GM19043 (cell line): ENCODE data around the gene TP53.
"Not testable (repeated sequence)": the region's sequence is repeated elsewhere in the genome, so short reads cannot be mapped to it uniquely, and the experiment has no call there.

Experiments used
- ATAC-seq: cut with Tn5 transposase; IDR thresholded peaks from one replicate; pipeline ENCODE4 v1.9.1; 2021; ENCODE audit warnings: low read depth; ENCODE audit not compliant: unreplicated experiment

The TP53 gene

DNA sequence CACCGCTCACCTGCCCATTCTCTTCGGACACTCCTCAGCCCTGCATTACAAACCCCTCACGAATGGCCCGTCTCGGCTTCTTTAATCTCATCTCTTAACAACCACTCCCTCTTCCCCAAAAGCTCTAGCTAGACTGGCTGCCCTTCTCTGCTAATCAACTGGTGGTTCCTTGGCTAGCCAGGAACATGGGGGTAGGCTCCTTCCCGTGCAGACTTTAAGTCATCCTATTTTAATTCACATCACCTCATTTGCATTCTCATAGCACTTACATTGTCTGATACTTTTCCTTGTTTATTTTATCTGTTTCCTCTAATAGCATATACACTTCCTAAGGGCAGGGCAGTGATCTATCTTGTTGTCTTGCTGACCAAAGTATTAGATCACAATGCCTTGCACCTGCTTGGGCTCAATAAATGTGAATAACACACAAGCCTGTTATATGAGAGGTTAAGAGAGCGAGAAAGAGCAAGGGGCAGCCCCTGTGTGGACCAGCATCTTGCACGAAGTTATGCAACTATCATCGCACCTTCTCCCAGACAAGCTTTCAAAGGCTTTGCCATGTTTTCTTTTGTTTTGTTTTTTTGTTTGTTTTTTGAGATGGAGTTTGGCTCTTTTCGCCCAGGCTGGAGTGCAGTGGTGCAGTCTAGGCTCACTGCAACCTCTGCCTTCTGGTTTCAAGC is 9.8 kb downstream of the TP53 start:
- ATAC-seq: no peak

DNA sequence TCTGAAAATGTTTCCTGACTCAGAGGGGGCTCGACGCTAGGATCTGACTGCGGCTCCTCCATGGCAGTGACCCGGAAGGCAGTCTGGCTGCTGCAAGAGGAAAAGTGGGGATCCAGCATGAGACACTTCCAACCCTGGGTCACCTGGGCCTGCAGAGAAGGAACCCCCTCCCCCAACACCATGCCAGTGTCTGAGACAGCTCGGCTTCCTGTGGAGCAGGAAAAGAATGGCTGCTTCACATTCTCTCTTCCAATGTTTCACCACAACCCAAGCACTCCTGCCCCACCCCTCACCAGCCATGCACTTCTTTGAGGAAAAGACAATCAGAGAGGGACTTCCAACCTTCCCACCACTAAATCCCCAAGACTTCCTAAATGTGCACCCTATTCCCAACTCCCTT is 10.8 kb downstream of the TP53 start:
- ATAC-seq: no peak

DNA sequence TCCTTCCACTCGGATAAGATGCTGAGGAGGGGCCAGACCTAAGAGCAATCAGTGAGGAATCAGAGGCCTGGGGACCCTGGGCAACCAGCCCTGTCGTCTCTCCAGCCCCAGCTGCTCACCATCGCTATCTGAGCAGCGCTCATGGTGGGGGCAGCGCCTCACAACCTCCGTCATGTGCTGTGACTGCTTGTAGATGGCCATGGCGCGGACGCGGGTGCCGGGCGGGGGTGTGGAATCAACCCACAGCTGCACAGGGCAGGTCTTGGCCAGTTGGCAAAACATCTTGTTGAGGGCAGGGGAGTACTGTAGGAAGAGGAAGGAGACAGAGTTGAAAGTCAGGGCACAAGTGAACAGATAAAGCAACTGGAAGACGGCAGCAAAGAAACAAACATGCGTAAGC is 12.4 kb downstream of the TP53 start:
- ATAC-seq: no peak

DNA sequence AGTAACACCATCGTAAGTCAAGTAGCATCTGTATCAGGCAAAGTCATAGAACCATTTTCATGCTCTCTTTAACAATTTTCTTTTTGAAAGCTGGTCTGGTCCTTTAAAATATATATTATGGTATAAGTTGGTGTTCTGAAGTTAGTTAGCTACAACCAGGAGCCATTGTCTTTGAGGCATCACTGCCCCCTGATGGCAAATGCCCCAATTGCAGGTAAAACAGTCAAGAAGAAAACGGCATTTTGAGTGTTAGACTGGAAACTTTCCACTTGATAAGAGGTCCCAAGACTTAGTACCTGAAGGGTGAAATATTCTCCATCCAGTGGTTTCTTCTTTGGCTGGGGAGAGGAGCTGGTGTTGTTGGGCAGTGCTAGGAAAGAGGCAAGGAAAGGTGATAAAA is 14.1 kb downstream of the TP53 start:
- no peak for ATAC-seq

DNA sequence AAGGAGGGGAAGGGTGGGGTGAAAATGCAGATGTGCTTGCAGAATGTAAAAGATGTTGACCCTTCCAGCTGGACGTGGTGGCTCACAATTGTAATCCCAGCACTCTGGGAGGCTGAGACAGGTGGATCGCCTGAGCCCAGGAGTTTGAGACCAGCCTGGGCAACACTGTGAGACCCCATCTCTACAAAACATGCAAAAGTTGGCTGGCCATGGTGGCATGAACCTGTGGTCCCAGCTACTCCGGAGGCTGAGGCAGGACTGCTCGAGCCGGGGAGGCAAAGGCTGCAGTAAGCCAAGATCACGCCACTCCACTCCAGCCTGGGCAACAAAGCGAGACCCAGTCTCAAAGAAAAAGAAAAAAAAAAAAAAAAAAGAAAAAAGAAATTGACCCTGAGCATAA is 18.8 kb downstream of the TP53 start:
- ATAC-seq: no peak

DNA sequence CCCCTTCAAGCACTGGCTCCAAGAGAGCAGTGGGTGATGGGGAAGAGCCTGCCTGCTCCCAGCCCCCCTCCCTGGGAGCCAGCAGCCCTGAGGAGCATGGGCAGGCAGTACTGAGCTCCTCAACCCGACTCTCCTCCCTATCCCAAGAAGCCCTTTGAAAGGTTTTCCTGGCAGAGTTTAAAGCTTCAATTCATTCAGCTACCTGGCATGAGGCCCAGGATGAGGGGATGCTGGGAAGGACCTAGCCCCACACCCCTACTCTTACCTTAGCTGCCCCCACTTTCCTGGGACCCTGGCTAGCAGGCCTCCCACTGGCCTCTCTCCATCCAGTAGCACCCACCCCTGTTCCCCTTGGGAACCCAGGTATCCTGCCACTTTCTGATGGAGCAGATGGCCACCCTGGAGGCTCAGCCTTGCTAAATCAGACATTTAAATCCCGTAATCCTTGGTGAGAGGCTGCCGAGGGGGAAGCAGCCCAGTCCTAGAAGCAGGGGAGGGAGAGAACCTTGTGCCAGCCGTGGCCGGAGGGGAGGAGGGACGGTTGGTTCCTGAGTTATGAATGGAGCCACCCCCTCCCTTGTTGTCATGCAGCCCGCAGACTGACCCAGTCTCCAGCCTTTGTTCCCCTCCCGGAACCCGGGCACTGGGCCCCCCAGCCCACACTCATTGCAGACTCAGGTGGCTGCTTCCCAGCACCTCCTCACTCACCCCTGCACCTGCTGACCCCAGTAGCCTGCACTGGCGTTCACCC is 19.5 kb downstream of the TP53 start:
- ATAC-seq: no peak

DNA sequence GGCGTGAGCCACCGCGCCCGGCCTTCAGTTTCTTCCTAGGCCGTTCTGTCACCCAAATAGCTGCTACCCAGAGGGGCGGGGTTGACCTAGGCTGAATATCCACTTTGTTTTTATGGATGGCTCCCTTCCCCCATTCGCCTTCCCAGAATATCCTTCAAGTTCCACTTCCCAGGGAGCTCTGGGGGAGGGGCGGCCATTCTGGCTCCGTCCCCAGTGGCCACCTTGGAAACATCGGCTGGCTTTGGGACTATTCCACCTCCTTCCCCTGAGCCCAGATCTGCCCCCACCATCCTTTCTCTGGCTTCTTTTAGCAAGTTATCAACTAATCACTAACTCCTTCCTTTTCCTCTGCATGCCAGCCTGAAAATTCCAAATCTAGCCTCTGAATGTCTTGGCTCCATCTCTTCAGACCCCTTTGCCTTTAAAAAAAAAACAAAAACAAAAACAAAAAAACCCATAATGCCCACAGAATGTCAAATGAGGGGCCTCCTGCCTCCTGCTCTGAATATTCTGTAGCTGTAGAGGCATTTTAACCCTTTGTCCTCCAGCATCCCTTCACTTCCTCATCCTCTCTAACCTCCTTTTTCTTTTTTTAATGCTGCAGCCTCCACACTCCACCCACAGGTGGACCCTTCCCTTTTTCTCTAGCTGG is 30.2 kb downstream of the TP53 start:
- no peak for ATAC-seq

DNA sequence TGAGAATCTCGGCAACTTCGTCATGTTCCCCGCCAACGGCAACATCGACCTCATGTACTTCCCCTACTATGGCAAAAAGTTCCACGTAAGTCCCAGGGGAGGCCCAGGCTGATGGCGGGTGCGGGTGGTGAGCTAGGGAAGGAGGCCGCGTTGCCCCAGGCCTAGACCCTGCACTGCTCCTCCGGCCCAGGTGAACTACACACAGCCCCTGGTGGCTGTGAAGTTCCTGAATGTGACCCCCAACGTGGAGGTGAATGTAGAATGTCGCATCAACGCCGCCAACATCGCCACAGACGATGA is 31.8 kb downstream of the TP53 start:
- ATAC-seq: no peak

DNA sequence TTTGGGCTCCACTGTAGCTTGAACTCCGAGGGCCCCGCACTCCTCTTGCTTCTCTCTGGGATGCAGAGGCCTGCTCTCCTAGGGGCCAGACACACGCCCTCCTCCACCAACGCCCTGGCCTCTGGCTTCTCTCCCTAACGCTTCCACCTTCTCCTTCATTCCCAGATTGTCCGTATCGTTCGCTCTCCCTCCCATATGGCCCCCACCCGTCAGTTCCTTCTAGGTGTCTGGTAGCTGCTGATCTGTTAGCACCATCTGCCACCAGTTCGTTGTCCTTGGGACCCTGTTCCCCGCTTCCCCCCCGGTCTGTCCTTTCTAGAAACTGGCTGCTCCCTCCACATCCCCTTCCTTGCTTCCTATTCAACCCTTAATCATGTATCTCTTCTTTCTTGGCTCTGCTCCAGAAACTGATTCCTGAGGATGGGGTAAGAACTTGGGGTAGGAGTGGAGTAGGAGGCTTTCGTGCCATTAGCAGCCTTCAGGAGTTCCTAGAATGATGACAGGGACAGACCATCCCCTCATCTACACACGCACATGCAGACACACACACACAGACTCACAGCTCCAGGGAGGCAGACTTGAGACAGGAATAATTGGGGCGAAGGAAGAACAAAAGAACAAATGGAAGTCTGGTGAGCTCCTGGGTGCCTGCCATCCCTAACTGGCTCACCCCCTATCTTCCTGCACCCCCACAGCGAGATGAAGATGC is 32.3 kb downstream of the TP53 start:
- ATAC-seq: no peak

DNA sequence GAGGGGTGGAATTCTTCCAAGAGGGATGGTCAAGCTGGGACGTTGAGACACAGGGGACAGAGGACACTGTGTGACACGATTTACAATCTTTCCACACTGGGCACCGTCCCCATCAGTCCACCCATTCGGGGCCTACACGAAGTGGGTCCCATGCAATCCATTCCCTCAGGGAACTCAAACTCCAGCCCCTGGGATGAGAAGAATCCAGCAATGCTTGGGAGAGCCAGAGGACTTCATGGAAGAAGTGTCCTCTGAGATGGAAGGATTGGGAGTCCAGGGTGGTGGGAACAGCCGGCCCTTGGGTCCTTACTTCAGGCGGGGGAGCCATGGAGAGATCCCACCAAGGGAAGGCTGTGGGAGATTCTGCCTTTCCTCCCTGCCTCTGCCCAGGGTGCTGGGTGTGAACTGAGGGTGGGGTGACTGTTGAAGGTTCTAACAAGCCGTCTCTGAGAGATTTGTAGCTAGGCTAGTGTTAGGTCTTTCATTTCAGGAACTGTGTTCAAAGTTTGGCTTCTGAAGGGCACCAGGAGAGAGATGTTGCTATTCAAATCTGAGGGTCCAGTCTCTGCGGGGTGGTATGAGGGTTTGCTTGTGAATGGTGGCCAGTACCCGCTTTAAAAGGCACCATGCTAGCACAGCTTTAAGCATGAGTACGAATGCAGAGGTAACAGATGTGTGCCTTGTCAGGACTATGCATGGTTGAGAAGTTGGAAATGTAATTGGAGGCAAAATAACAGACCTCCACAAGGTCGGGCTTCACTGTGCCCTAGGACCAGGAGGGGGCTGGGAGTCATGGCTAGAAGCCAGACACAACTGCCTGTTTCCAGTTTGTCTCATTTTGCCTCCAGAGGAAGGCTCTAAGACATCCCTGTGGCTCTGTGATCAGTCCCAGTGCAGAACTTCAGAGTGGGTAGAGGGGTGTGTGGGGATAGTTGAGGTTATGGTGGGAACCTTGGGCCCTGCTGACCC is 34.6 kb downstream of the TP53 start:
- ATAC-seq: no peak

DNA sequence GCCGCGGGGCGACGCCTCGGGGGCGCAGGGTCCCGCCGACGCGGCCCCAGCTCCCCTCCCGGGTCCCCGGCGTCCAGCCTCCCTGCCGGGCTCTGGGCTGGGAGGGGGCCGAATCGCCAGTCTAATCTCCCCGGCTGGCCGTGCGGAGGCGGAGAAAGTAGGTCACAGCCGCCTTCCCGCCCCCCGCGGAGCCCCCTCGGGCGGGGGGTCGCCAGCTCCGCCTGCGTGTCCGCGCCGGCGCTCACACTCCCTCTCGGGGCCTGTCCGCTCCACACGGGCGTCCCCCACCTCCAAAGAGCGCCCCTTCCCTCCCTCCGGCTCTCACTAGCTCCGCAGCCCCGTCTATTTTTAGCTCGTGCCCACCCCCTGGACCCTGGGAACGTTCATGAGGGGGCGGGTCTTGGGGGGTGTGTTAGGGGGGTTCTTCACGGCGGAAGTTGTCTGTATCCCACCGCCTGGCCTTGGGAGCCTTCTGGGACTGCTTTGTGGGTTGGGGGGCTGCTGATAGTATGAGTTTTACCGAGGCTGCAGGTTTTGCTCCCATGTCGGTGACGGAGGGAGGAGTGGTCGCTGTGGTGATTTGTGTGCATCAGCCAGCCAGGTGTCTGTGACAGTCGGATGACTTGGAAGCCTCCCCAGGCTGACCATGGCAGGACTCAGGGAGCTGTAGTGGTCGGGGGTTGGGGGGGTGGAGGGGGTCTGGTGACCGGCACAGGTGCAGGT is 35.5 kb downstream of the TP53 start:
- no peak for ATAC-seq

DNA sequence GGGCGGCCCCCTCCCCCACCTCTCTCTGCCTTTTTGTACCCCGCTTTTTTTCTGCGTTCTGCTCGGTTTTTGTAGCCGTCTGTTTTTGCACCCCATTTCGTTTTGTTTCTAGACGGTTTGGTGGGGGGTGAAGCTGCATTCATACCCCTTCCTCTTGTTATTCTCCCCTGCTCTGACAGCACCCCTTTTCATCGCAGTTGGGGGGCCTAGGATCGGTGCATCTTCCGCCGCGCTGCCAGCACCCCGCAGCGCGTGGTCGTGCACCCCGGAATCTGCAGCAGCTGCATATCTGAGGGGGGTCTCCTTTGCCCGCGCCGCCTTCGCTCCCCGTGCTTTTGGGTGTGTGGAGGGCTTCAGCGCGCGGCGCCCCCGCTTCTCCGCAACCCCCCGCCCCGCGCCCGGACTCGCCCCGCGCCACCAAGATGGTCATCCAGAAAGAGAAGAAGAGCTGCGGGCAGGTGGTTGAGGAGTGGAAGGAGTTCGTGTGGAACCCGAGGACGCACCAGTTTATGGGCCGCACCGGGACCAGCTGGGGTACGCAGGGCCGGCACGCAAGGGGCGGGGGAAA is 36.1 kb downstream of the TP53 start:
- no peak for ATAC-seq

DNA sequence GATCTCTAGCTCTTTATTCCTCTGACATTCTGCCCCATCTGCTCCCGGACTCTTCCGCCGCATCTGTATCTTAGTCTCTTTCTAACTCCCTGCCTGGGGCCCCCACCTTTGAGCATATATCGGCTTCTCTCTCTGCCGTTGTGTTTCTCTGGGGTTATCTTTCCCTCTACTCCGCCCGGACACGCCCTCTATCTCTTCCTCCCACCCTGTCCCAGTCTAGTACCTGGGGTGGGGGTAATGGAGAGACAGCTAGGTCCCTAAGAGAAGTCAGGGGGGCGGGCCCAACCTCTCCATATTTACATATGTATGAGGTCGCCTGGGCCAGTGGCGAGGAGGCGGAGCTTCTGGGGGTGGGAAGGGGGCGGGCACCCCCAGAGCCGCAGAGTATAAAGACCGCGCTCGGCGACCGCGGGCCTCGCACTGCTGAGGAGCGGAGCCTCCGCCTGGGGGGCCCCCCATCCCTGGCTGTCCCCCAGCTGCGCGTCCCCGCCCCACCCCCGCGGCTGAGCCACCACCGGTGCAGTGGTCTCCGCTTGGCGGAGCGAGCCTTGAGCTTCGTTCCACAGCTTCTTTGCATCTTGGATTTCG is 36.7 kb downstream of the TP53 start, which contains the start of gene ATP1B2:
ATP1B2 (plus strand) TSS at position 418 of the 588 bp plus-strand sequence. CDS start 593 bp downstream, outside the sequence.
- no peak for ATAC-seq

DNA sequence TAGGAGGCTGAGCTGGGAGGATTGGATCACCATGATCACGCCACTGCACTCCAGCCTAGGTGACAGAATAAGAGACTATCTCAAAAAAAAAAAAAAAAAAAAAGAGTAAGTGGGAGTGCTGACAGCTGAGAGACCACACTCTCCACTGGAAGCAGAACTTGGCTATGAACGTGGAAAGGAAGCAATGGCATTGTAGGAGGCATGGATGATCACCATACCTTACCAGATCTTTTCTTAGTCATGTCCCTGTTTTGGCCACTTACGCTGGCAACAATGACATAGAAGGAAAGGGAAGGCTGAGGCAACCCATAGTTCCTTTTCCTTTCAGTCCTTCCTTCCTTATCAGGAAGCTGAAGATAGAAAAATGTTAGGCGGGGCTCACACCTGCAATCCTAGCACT is 40.3 kb downstream of the TP53 start:
- no peak for ATAC-seq

DNA sequence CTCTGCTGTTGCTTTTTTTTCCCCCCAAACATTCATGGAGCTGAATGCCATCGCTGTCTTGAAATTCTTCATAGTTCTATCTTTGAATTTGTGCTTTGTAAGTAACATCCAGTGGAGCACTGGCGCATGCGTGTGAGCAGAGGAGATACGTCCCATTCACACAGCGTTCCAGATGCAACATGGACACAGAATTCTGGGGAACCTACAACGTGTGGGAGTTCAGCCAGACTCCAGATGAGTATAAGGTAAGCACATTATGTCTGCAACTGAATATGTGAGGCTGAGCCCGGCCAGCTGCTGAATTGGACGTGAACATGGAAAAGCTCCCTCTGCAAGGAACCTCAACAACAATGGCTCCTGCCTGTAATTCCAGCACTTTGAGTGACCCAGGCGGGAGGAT is 40.8 kb downstream of the TP53 start:
- no peak for ATAC-seq

DNA sequence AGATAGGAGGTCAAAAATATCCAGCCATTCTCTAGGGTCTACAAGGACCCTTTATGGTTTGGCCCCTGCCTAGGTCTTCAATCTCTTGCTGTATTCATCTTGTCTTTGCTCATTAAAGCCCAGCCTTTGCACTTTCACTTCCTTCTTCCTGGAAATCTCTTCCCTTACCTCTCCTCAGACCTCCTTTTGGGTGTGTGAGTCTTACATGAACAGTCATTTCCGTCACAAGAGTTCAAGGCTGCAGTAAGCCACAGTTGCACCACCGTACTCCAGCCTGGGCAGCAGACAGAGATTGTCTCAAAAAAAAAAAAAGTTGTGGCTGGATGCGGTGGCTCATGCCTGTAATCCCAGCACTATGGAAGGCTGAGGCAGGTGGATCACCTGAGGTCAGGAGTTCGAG is 42.5 kb downstream of the TP53 start:
- ATAC-seq: no peak

DNA sequence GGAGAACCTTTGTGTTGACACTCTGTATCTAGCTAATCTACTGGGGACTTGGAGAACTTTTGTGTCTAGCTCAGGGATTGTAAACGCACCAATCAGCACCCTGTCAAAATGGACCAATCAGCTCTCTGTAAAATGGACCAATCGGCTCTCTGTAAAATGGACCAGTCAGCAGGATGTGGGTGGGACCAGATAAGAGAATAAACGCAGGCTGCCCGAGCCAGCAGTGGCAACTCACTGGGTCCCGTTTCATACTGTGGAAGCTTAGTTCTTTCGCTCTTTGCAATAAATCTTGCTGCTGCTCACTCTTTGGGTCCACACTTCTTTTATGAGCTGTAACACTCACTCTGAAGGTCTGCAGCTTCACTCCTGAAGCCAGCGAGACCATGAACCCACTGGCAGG is 45.7 kb downstream of the TP53 start:
- ATAC-seq: not testable (repeated sequence)

DNA sequence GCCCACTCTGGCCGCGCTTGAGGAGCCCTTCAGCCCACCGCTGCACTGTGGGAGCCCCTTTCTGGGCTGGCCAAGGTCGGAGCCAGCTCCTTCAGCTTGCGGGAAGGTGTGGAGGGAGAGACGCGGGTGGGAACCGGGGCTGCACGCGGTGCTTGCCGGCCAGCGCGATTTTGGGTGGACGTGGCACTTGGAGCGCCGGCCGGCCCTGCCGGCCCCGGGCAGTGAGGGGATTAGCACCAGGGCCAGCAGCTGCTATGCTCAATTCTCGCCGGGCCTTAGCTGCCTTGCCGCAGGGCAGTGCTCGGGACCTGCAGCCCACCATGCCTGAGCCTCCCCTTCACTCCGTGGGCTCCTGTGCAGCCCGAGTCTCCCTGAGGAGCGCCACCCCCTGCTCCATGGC is 46.5 kb downstream of the TP53 start:
- ATAC-seq: no peak

DNA sequence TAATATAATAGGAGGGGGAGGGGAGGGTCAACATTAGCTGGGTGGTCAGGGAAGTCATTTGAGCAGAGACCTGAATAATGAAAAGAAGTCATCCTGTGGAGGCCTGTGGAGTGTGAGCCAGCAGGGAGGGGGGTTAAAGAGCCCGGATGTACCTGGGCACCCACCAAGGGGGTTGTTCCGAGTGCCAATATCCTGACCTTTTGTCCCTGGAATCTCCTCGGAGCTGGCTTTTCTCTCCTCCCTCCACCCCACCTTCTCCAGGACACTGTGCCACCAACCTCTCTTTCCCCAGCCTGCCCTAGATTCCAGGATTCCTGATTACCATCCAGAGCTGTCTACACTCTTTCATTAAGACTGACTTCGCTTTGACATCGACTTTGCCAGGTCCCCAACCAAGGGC is 51.1 kb downstream of the TP53 start:
- no peak for ATAC-seq
